ENCODE data around the gene LMX1A. TPM values are rescaled to one million over a fixed set of nuclear protein-coding genes. Genes with fewer than 3 reads are reported as not detected.

LMX1A gene
- total RNA-seq, 4 donors from 2014 or later, result 1.1 to 2.5 (median 1.8) TPM

DNA sequence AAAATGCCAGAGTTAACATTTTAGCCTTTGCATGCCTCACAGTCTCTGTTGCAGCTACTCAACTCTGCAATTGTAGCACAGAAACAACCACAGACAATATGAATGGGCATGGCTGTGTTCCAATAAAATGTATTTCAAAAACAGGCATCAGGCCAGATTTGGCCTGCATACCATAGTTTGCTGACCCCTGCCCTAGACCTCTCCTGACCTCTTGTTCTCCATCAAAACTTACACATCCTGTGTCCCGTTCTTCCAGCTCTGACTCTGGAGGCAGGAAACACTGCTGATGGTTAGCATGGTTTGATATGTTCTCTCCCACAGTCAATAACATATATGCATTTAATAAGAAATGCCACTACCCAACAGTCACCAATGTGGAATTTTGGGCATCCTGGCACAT lies 138.6 kb downstream of the LMX1A start:
- Histone ChIP-seq H3K9me3 (no peaks in the 10 kb centered on the region), H3K27ac (no peak overlapping the region), H3K36me3 (no peaks in the 10 kb centered on the region), H3K4me3 (no peak overlapping the region), H3K4me1 (no peaks in the 10 kb centered on the region), H3K27me3 (no peaks in the 10 kb centered on the region)
- no peak for DNase-seq
- TF ChIP-seq, protein P1, sequence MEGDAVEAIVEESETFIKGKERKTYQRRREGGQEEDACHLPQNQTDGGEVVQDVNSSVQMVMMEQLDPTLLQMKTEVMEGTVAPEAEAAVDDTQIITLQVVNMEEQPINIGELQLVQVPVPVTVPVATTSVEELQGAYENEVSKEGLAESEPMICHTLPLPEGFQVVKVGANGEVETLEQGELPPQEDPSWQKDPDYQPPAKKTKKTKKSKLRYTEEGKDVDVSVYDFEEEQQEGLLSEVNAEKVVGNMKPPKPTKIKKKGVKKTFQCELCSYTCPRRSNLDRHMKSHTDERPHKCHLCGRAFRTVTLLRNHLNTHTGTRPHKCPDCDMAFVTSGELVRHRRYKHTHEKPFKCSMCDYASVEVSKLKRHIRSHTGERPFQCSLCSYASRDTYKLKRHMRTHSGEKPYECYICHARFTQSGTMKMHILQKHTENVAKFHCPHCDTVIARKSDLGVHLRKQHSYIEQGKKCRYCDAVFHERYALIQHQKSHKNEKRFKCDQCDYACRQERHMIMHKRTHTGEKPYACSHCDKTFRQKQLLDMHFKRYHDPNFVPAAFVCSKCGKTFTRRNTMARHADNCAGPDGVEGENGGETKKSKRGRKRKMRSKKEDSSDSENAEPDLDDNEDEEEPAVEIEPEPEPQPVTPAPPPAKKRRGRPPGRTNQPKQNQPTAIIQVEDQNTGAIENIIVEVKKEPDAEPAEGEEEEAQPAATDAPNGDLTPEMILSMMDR (IDR thresholded peaks at IDR 0.05), result no peak

DNA sequence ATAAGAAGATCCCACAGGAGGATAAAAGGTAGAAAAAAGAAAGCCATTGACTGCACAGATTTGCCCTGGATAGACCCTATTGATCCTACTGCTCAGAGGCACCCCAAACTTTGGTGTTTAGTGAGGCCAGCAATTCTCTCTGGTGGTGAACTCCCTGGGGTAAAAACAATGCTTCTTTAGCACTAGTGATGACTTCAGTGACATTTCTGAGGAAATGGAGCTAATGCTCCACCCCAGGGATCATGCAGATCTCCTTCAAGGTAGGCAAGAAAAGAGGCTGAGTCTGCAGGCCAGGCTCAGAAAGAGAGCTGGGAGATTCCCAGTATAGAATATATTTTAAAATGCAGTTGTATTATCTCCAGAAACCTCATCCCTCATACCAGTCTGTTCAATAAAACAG lies 140.3 kb downstream of the LMX1A start:
- Histone ChIP-seq H3K4me3 (no peak overlapping the region), H3K36me3 (no peaks in the 10 kb centered on the region), H3K27me3 (no peaks in the 10 kb centered on the region), H3K9me3 (no peaks in the 10 kb centered on the region), H3K4me1 (no peaks in the 10 kb centered on the region), H3K27ac (no peak overlapping the region)
- no peak for TF ChIP-seq POLR2A (IDR thresholded peaks at IDR 0.05)
- TF ChIP-seq, protein P1 (IDR thresholded peaks at IDR 0.05), result no peak
- no peak for DNase-seq

DNA sequence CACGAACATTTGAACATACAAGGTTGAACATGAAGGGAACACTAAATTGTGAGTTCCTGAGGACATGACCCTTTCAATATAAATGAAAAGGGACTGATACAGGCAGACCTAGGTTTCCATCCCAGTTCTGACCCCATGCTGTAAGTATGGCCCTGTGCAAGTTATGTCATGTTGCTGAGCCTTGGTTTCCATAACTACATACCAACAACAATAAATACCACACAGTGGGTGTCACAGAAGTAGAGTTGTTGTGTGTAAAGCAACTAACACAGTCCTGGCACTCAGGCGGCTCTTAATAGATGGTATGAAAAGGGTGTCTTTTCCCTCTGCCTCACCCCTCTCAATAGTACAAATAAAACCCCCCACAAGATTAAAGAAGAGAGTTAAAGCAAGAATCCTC lies 140.8 kb downstream of the LMX1A start:
- no peaks in the 10 kb centered on the region for H3K27me3 ChIP-seq
- H3K9me3 ChIP-seq, result no peaks in the 10 kb centered on the region
- no peak overlapping the region for H3K27ac ChIP-seq
- H3K36me3 ChIP-seq, result no peaks in the 10 kb centered on the region
- no peak overlapping the region for H3K4me3 ChIP-seq
- H3K4me1 ChIP-seq, result no peaks in the 10 kb centered on the region
- DNase-seq, result no peak
- TF ChIP-seq, protein P1 (IDR thresholded peaks at IDR 0.05), result no peak
- TF ChIP-seq POLR2A (IDR thresholded peaks at IDR 0.05), result no peak

DNA sequence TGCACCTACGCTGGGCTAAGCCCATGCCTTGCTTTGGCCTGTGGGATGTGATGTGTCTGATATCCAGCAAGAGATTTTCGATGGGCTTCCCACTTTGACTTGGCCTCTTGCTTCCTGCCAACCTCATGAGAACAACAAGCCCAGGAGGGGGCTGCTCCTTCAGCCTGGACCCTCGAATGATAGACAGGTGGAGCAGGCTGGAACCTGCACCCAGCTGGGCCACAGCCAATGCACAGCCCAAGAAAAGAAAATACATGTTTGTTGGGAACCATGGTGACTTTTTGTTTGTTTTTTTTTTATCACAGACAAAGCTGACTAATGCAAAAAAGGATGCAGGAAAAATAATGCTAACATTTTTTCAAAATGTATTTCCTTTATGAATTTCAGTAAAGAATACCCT lies 144.3 kb downstream of the LMX1A start:
- Histone ChIP-seq H3K27me3 (no peaks in the 10 kb centered on the region), H3K4me3 (no peak overlapping the region), H3K36me3 (no peaks in the 10 kb centered on the region), H3K9me3 (no peaks in the 10 kb centered on the region), H3K27ac (no peak overlapping the region), H3K4me1 (no peaks in the 10 kb centered on the region)
- TF ChIP-seq, protein P1 (IDR thresholded peaks at IDR 0.05), result no peak
- TF ChIP-seq POLR2A (IDR thresholded peaks at IDR 0.05), result no peak
- DNase-seq, result no peak

DNA sequence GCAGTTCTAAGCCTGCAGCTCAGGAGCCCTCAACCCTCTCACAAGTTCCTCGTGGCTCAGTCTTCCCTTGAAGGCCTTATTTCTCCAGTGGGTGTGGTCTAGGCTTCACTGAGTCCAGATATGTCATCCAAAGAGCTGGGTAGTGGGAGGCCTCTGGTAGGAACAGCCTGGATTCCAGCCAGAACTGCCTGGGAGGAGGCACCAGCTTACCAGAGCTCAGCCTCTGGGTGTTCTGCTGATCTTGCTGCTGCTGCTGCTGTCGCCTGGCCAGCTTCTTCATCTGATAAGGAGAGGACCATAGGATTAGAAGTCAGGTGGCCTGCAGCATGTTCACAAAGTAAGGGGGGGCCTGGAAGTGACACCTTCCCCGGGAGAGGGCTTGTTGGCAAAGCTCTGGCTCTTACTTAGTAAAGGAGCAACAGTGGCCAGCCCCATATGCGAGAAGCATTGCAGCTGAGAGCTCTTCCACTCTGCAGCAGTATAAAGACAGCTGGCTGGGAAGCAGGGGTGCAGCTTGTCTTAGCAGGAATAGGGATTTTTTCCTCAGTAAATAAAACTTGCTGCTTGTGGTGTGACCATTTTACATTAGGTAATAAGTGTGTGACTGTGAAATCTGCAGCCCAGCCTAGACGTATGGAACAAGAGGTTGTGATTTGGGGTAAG lies 148.5 kb downstream of the LMX1A start:
- Histone ChIP-seq H3K27ac (no peak overlapping the region), H3K36me3 (no peaks in the 10 kb centered on the region), H3K4me1 (no peaks in the 10 kb centered on the region), H3K4me3 (no peak overlapping the region), H3K9me3 (no peaks in the 10 kb centered on the region), H3K27me3 (no peaks in the 10 kb centered on the region)
- DNase-seq, result no peak
- TF ChIP-seq, protein P1 (IDR thresholded peaks at IDR 0.05), result no peak
- no peak for TF ChIP-seq POLR2A (IDR thresholded peaks at IDR 0.05)

DNA sequence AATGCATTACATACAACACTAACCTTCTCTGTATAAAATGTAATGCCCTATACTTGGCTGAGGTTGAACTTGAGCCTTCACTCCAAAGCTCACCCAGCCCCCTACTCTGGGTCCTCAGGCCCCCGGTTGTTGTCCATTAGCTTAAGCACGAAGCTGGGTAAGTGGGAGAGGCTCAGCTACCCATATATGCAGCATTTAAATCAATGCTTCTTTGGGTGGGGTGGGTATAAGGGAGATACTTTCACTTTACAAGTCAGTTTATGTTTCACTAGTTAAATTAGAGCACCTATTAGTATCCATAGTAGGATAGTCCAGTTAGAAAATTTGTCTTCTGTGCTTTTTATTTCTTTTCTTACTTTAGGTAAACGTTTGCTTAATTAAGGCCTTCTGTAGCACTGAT lies 151.4 kb downstream of the LMX1A start:
- H3K4me3 ChIP-seq, result no peak overlapping the region
- no peak for TF ChIP-seq POLR2A (IDR thresholded peaks at IDR 0.05)
- TF ChIP-seq, protein P1 (IDR thresholded peaks at IDR 0.05), result no peak
- no peak for DNase-seq
- no peak overlapping the region for H3K27ac ChIP-seq
- H3K4me1 ChIP-seq, result no peaks in the 10 kb centered on the region
- H3K36me3 ChIP-seq, result no peaks in the 10 kb centered on the region
- H3K9me3 ChIP-seq, result no peaks in the 10 kb centered on the region
- no peaks in the 10 kb centered on the region for H3K27me3 ChIP-seq

Measured in Peyer's patch (tissue), 4 donors.